ENCODE measurements around the gene RECK. TPM values are rescaled to one million over a fixed set of nuclear protein-coding genes. Genes with fewer than 3 reads are reported as not detected.

RECK gene
- polyA plus RNA-seq, 1 experiment = 112 TPM

GRCh38 chr9:36023260-36024048, 13.3 kb upstream of the RECK start:
- DNase-seq (ENCODE audit: low read depth, low spot score) = no peak
- no peak overlapping the region for H3K4me3 ChIP-seq (ENCODE audit: low read depth, low read length)
- H3K9me3 ChIP-seq (ENCODE audit: control insufficient read depth, insufficient read depth, low read length) = peaks cover 6% of the 10 kb centered on the region; the same call in 1 of the 2 replicates
- no peak overlapping the region for H3K27ac ChIP-seq (ENCODE audit: low read depth, low read length)
- no peaks in the 10 kb centered on the region for H3K27me3 ChIP-seq (ENCODE audit: control insufficient read depth, insufficient read depth, low read length)
- ChIA-PET CTCF (interaction anchor here (1.0 to 6.2 kb wide), 24 partner anchors 11 to 233 kb away, joined by 3 to 61 read pairs (median 4); partner anchors contain the start of gene OR2S2), POLR2A (interaction anchor here (0.6 to 1.2 kb wide), 5 partner anchors 30 to 194 kb away, joined by 3 to 5 read pairs (median 3); partner anchors contain the start of gene TMEM8B)
- TF ChIP-seq, protein P1, sequence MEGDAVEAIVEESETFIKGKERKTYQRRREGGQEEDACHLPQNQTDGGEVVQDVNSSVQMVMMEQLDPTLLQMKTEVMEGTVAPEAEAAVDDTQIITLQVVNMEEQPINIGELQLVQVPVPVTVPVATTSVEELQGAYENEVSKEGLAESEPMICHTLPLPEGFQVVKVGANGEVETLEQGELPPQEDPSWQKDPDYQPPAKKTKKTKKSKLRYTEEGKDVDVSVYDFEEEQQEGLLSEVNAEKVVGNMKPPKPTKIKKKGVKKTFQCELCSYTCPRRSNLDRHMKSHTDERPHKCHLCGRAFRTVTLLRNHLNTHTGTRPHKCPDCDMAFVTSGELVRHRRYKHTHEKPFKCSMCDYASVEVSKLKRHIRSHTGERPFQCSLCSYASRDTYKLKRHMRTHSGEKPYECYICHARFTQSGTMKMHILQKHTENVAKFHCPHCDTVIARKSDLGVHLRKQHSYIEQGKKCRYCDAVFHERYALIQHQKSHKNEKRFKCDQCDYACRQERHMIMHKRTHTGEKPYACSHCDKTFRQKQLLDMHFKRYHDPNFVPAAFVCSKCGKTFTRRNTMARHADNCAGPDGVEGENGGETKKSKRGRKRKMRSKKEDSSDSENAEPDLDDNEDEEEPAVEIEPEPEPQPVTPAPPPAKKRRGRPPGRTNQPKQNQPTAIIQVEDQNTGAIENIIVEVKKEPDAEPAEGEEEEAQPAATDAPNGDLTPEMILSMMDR (IDR thresholded peaks at IDR 0.05; ENCODE audit: low read depth, low read length) = peak; percentile 87

DNA sequence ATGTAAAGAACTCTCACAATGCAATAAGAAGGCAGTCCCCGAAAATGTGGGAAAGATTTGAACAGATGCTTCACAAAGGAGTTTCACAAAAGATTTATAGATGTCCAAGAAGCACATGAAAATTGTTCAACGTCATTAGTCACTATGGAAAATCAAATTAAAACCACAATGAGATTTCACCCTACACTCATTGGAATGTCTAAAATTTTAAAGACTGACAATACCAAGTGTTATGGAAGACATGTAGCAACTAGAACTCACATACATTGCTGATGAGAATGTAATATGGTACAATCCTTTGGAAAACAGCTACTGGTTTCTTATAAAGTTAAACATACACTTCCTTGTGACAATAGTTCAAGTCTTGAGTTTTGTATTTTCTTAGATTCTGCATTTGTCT, 11.0 kb upstream of the RECK start:
- Histone ChIP-seq H3K4me3 (ENCODE audit: low read depth, low read length) (no peak overlapping the region), H3K27me3 (ENCODE audit: control insufficient read depth, insufficient read depth, low read length) (no peaks in the 10 kb centered on the region), H3K27ac (ENCODE audit: low read depth, low read length) (no peak overlapping the region), H3K9me3 (ENCODE audit: control insufficient read depth, insufficient read depth, low read length) (peaks cover 6% of the 10 kb centered on the region; the same call in 1 of the 2 replicates)
- ChIA-PET POLR2A (no interaction called here), CTCF (interaction anchor here (1.7 kb wide), 1 partner anchor 19 kb away, joined by 3 read pairs; no protein-coding TSS in a partner anchor)
- no peak for DNase-seq (ENCODE audit: low read depth, low spot score)
- TF ChIP-seq, protein P1 (IDR thresholded peaks at IDR 0.05; ENCODE audit: low read depth, low read length) = no peak

GRCh38 chr9:36029202-36029601, 7.5 kb upstream of the RECK start:
- Histone ChIP-seq H3K27me3 (ENCODE audit: control insufficient read depth, insufficient read depth, low read length) (no peaks in the 10 kb centered on the region), H3K9me3 (ENCODE audit: control insufficient read depth, insufficient read depth, low read length) (peaks cover 6% of the 10 kb centered on the region; the same call in 1 of the 2 replicates), H3K4me3 (ENCODE audit: low read depth, low read length) (no peak overlapping the region), H3K27ac (ENCODE audit: low read depth, low read length) (no peak overlapping the region)
- ChIA-PET POLR2A (interaction anchor here (0.9 to 2.9 kb wide), 10 partner anchors 9 to 161 kb away, joined by 3 to 18 read pairs (median 4); partner anchors contain the start of genes CLTA and HRCT1), CTCF (interaction anchor here (1.1 to 2.0 kb wide), 5 partner anchors 20 to 162 kb away, joined by 3 to 16 read pairs (median 5); partner anchors contain the start of gene CLTA)
- TF ChIP-seq, protein P1 (IDR thresholded peaks at IDR 0.05; ENCODE audit: low read depth, low read length) = no peak
- DNase-seq (ENCODE audit: low read depth, low spot score) = no peak

DNA sequence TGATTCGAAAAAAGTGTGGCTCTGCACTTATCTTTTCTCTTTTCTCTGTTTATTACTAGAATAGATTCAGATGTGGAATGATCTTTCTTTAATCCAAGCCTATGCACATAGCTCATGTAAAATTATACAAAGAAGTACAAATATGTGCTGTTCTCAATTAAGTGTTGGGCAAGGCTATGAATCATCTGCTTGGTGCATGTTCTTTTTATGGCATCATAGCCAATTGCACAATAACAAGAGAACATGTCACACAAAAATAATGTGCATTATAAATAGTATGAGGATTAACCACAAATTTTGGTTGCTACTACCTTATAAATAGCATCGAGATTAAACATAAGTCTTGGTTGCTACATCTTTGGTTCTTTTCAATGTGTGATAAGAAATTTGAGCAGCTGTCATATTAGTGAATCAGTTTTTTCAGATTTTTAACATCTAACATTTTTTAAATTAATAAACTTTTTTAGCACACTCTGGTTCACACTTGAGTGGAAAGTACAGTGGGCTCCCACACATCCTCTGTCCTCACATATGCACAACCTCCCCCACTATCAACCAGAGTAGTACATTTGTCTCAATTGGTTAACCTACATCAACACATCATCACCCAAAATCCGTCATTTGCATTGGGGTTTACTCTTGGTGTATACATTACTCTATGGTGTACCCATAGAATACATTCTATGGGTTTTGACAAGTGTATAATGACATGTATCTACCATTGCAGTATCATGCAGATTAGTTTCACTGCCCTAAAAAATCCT, 6.8 kb upstream of the RECK start:
- H3K9me3 ChIP-seq (ENCODE audit: control insufficient read depth, insufficient read depth, low read length) = peaks cover 6% of the 10 kb centered on the region; the same call in 1 of the 2 replicates
- ChIA-PET CTCF (interaction anchor here (1.1 to 2.0 kb wide), 4 partner anchors 21 to 161 kb away, joined by 3 to 16 read pairs (median 4); partner anchors contain the start of gene CLTA), POLR2A (interaction anchor here (0.9 to 2.9 kb wide), 10 partner anchors 8 to 161 kb away, joined by 3 to 18 read pairs (median 4); partner anchors contain the start of genes CLTA and HRCT1)
- H3K27ac ChIP-seq (ENCODE audit: low read depth, low read length) = peak overlapping the region; percentile 66
- TF ChIP-seq, protein P1 (IDR thresholded peaks at IDR 0.05; ENCODE audit: low read depth, low read length) = no peak
- DNase-seq (ENCODE audit: low read depth, low spot score) = peak; percentile 94
- no peaks in the 10 kb centered on the region for H3K27me3 ChIP-seq (ENCODE audit: control insufficient read depth, insufficient read depth, low read length)
- H3K4me3 ChIP-seq (ENCODE audit: low read depth, low read length) = no peak overlapping the region

Measured in AG04450 (cell line).